IPS-NIHi7 (cell line): ENCODE measurements around the gene USP33.
A peak's percentile ranks its signal among the peaks of the same experiment; 100 is the strongest.
"Not testable (repeated sequence)": the region's sequence is repeated elsewhere in the genome, so short reads cannot be mapped to it uniquely, and the experiment has no call there.

Experiments
- DNase-seq: peaks from one replicate; pipeline ENCODE4 v3.0.0; 2012; ENCODE audit warnings: mixed read lengths; ENCODE audit errors: extremely low spot score

The USP33 gene

GRCh38 chr1:77759071-77760028, at the start of gene USP33:
TSS of gene USP33 (minus strand) at chr1:77759852. CDS start at chr1:77741697, 18,155 bp downstream.
- DNase-seq = peak; percentile 96

DNA sequence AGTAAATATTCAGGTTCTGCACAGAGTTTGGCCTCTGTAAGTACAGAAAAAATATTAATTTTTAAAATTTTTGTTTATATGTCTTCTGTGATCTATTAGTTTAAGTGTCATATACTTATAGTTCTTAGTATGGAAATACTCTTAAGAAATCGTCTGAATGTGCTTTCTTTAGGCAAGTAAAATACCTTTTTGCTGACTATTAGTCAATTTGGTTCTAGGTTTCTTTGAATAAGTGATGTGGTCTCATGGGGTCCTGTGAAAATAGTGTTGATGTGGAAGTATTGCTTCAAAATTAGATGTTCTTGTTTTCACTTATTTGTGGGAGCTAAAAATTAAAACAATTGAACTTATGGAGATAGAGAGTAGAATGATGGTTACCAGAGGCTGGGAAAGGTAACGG, 43.7 kb upstream of the USP33 start:
- no peak for DNase-seq

DNA sequence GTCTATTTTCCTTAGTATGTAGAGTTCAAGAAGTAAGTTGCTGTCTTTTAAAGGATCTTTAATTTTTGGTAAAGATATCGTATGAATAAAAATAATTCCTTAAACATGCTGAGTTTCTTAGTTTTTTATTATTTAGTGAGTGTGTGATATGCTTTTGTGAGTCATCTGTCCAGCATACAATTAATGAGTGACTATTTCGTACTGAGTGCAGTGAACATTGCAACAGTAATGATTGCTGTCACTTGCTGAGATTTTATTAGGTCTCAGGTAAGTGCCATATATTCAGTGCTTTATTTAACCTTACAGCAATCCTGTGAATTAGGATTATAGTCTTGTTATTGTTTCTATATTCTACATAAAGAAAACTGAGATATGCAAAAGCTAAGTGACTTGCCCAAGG, 42.4 kb upstream of the USP33 start:
- no peak for DNase-seq

- no peak for DNase-seq
Measured at GRCh38 chr1:77797991-77798390, 38.3 kb upstream of the USP33 start.

GRCh38 chr1:77796695-77797405, 37.2 kb upstream of the USP33 start:
- DNase-seq = peak; percentile 15

DNA sequence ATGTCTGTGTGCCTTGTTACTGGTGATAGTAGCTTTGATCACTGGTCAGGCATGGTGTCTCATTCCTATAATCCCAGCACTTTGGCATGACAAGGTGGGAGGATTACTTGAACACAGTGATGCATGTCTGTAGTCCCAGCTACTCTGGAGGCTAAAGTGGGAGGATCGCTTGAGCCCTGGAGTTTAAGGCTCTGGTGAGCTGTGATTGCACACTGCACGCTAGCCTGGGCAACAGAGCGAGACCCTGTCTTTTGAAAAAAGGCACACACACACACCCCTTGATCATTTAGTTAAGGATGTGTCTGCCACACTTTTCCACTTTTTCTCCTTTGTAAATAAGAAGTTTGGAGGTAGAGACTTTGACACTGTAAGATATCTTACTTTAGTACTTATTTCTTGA, 34.9 kb upstream of the USP33 start:
- DNase-seq = no peak

DNA sequence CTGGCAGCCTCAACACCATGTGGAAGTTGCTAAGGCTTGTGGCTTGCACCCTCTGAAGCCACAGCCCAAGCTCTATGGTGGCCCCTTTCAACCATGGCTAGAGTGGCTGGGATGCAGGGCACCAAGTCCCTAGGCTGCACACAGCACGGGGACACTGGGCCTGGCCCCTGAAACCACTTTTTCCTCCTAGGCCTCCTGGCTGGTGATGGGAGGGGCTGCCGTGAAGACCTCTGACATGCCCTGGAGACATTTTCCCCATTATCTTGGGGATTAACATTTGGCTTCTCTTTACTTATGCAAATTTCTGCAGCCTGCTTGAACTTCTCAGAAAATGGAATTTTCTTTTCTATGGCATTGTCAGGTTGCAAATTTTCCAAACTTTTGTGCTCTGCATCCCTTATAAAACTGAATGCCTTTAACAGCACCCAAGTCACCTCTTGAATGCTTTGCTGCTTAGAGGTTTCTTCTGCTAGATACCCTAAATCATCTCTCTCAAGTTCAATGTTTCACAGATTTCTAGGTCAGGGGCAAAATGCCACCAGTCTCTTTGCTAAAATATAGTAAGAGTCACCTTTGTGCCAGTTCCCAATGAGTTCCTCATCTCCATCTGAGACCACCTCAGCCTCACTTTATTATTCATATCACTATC, 26.6 kb upstream of the USP33 start:
- DNase-seq = not testable (repeated sequence)

DNA sequence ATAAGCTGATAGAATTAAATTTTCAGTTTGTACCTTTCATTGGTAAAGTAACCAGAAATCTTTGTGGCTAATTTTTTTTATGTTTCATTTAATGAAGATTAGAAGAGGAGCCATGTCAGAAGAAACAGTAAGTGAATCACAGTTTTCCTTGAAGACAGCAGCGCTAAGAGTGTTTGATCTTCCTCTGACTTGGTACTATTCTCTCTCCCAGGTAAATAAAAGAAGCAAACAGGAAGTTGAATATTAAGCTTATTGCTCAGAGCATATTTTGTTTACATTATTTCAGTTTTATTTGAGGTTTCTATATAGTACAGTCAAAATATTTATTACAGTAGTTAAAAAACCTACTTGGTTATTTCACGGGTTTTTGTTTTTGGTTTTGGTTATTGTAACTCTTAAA, 23.5 kb upstream of the USP33 start:
- no peak for DNase-seq

GRCh38 chr1:77781683-77782082, 22.0 kb upstream of the USP33 start:
- no peak for DNase-seq

GRCh38 chr1:77779529-77780281, 20.1 kb upstream of the USP33 start, which contains the start of gene MIGA1:
TSS of gene MIGA1 (plus strand) at chr1:77779649. CDS start at chr1:77783253, 3,604 bp downstream.
- DNase-seq = peak; percentile 95

DNA sequence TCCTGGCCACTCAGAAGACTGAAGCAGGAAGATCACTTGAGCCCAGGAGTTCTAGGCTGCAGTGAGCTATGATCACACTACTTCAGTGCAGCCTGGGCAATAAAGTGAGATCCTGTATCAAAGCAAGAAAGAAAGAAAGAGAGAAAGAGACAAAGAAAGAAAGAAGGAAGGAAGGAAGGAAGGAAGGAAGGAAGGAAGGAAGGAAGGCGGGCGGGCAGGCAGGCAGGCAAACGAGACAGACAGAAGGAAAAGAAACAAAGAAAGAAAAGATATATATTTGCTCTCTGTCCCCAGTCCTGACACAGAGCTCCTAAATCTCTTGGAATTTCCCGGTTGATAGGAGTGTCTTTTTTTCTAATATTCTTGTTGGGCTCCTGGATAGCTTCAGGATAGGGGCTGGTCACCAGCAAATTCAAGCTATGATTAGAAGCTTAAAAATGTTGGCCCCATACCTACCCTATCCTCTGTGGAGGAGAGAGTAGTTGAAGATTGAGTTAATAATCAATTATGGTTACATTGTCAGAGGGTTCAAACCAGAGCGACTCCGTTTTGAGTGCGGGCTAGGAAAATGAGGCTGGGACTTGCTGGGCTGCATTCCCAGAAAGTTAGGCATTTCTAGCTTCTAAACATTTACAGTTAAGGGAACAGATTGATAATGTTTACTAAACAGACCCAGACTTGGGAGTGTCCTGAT, 16.5 kb upstream of the USP33 start:
- DNase-seq = no peak

- no peak for DNase-seq
Measured at GRCh38 chr1:77768006-77768405, 8.4 kb upstream of the USP33 start.

DNA sequence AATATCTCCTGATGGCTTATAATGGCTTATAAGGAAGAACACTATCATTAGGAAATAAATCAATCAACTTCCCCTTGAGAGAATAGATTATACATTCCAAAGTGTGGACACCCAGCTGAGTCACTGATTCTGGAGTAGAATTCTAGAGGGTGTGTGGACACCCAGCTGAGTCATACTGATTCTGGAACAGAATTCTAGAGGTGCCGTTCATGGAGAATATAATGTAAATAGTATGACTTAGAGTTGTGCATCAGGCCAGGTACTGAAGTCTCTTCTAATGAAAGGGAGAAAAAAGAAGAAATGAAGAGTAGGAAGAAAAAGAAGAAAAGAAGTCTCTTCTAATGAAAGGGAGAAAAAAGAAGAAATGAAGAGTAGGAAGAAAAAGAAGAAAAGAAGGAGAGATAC, 2.4 kb upstream of the USP33 start:
- no peak for DNase-seq

DNA sequence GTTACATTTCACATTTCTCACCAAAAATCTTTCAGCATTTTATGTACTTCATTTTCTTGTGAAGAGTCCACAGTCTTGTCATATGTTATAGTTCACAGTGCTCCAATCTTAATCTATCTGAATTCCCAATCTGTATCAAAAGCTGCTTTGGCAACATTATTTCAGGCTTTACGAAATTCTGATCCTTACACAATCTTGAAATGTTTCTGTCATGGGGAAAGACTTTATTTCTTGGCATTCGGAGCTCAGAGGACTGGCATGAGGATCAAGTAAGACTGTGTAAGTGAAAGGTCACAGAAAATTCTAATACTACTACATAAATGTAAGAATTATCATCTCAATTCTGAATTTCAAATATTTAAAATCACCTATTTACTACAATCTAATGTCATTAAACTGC, 2.0 kb downstream of the USP33 start:
- no peak for DNase-seq

DNA sequence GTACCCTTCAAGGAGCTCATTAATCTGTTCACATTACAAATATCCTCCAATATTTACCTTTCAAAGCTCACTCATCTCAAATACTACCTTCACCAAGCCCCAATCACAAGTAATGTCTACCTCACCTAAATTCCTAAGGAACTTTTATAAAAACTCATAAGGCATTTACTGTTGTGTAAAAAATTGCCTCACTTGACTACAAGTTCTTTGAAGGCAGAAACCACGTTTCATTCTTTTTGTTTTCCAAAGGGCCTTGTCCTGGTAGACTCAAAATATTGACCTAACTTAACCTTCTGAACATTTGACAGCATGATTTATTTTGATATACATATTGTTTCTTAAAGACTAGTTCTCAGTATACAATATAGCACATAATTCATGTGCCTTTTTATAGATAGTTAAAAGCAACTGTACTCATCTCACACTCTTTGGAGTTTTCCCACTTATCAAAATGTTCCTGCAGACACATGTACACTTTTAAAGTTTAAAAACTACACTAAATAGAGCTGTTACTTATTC, 2.5 kb downstream of the USP33 start:
- no peak for DNase-seq

GRCh38 chr1:77756052-77756754, 3.4 kb downstream of the USP33 start:
- peak; percentile 12 for DNase-seq

- DNase-seq = not testable (repeated sequence)
Measured at GRCh38 chr1:77749489-77749888, 10.2 kb downstream of the USP33 start.

DNA sequence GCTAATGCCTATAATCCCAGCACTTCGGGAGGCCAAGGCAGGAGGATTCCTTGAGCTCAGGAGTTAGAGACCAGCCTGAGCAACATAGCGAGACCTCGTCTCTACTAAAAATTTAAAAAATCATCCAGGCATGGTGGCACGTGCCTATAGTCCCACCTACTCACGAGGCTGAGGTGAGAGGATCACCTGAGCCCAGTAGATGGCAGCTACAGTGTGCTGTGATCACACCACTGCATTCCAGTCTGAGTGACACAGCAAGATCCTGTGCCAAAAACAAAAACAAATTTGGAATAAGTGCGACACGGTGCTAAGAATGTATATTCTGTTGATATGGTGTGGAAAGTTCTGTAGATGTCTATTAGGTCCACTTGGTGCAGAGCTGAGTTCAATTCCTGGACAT, 15.1 kb downstream of the USP33 start:
- DNase-seq = no peak

GRCh38 chr1:77742011-77742555, 17.6 kb downstream of the USP33 start:
- DNase-seq = no peak

DNA sequence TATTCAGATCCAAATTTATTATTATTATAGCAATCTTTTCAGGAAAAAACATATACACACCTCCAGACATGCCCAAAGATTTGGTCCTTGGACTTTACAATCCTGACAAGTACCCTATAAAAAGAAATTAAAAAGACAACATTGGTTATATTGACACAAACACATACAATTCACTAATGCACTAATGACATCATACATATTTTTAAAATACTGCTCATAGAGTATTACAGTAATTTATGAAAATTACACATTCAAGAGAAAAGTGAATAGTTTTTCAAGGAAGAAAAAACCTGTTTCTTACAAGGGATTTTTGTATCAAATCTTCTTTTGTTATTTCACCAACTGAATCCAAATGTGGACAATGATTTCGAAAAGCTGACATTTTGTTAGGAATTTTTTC, 18.3 kb downstream of the USP33 start:
- no peak for DNase-seq
